ENCODE data around the gene CHD5.

DNA sequence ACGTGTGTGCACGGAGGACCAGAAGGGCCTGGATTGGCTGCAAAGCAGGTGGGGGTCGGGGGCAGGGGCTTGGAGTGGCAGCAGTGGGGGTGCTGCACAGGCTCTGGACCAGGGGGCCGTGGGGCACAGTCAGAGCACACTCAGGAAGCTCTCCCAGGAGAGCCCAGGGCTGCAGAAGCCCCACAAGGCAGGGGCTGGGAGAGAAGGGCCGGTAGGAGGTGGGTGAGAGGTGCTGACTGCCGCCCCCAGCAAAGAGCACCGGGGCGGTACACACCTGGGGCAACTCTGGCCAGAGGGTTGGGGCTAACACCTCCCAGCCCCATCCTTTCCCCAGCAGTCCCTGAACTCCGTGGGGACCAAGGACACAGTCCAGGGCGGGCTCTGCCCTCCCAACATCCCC, 13.9 kb downstream of the CHD5 start:
- TF ChIP-seq, protein P1, sequence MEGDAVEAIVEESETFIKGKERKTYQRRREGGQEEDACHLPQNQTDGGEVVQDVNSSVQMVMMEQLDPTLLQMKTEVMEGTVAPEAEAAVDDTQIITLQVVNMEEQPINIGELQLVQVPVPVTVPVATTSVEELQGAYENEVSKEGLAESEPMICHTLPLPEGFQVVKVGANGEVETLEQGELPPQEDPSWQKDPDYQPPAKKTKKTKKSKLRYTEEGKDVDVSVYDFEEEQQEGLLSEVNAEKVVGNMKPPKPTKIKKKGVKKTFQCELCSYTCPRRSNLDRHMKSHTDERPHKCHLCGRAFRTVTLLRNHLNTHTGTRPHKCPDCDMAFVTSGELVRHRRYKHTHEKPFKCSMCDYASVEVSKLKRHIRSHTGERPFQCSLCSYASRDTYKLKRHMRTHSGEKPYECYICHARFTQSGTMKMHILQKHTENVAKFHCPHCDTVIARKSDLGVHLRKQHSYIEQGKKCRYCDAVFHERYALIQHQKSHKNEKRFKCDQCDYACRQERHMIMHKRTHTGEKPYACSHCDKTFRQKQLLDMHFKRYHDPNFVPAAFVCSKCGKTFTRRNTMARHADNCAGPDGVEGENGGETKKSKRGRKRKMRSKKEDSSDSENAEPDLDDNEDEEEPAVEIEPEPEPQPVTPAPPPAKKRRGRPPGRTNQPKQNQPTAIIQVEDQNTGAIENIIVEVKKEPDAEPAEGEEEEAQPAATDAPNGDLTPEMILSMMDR (IDR thresholded peaks at IDR 0.05), result no peak
- TF ChIP-seq POLR2A (IDR thresholded peaks at IDR 0.05), result no peak
